GM18517 (cell line): ENCODE data around the gene MLC1.

ENCODE experiments used
- ATAC-seq: cut with Tn5 transposase; IDR thresholded peaks from one replicate; pipeline ENCODE4 v1.9.1; 2021; ENCODE audit warnings: mild to moderate bottlenecking, moderate library complexity; ENCODE audit not compliant: unreplicated experiment

The MLC1 gene

GRCh38 chr22:50058906-50059880 lies 26.0 kb downstream of the MLC1 start:
- ATAC-seq, result no peak

- no peak for ATAC-seq
Observed at GRCh38 chr22:50058061-50058905, 26.9 kb downstream of the MLC1 start, which contains the start of gene TTLL8. TSS of gene TTLL8 (minus strand) at chr22:50058298.

- ATAC-seq, result no peak
Observed at GRCh38 chr22:50057278-50058060, 27.8 kb downstream of the MLC1 start.

- no peak for ATAC-seq
Observed at GRCh38 chr22:50056214-50056972, 28.8 kb downstream of the MLC1 start.

GRCh38 chr22:50053861-50054260 lies 31.4 kb downstream of the MLC1 start:
- no peak for ATAC-seq

GRCh38 chr22:50051930-50052329 lies 33.3 kb downstream of the MLC1 start:
- ATAC-seq, result no peak

GRCh38 chr22:50049299-50050195 lies 35.7 kb downstream of the MLC1 start:
- no peak for ATAC-seq

GRCh38 chr22:50048836-50049235 lies 36.4 kb downstream of the MLC1 start:
- ATAC-seq, result no peak

GRCh38 chr22:50048061-50048765 lies 37.0 kb downstream of the MLC1 start:
- no peak for ATAC-seq

GRCh38 chr22:50047346-50047745 lies 37.9 kb downstream of the MLC1 start:
- no peak for ATAC-seq

GRCh38 chr22:50046481-50047245 lies 38.6 kb downstream of the MLC1 start:
- no peak for ATAC-seq

GRCh38 chr22:50046019-50046415 lies 39.2 kb downstream of the MLC1 start:
- ATAC-seq, result no peak

- no peak for ATAC-seq
Observed at GRCh38 chr22:50045211-50046018, 39.8 kb downstream of the MLC1 start.

- no peak for ATAC-seq
Observed at GRCh38 chr22:50044485-50045118, 40.6 kb downstream of the MLC1 start.

- ATAC-seq, result no peak
Observed at GRCh38 chr22:50041361-50042065, 43.7 kb downstream of the MLC1 start.

- ATAC-seq, result no peak
Observed at GRCh38 chr22:50040717-50041116, 44.5 kb downstream of the MLC1 start.
